Right forelimb (tissue), 1 donor: ENCODE measurements around the gene PNPLA2.

Experiments used
- DNase-seq: peaks from one replicate; pipeline ENCODE4 v3.0.0-alpha.2; 2018

PNPLA2 gene

GRCh38 chr11:832529-833113 lies 13.9 kb downstream of the PNPLA2 start, which contains the start of gene CD151:
Gene CD151, plus strand, starts transcription at chr11:832952. Its CDS starts 3,118 bp downstream, at chr11:836070.
- DNase-seq, result no peak

DNA sequence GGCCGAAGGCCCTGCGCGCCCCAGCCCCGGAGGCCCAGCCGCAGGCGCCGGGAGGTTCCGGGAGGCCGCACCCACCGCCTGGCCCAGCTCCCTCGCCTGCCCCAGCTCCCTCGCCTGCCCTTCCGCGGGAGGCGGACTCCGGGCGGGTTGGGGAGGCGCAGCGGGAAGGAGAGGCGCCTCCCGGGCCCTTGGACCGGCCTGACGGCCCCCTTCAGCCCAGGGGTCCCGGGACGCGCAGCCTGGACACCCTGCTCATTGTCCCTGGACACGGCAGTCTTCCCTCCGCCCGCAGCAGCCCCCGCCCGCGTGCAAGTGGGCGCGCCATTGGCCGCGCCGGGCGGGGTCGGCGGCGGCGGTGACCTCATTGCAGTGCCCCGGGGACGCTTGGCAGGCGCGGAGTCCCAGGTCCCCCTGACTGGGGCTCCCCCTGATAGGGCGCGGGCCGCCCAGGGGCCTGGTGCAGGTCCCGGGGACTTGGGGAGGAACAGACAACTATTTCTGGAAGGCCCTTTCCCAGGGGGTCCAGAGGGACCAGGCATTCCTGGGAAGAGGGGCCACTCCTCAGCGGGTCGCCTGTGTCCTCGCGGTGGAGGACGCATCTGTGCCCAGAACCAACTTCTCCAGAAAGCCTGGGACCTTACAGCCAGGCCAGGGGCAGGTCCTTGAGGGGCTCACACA lies 14.5 kb downstream of the PNPLA2 start:
- DNase-seq, result no peak

DNA sequence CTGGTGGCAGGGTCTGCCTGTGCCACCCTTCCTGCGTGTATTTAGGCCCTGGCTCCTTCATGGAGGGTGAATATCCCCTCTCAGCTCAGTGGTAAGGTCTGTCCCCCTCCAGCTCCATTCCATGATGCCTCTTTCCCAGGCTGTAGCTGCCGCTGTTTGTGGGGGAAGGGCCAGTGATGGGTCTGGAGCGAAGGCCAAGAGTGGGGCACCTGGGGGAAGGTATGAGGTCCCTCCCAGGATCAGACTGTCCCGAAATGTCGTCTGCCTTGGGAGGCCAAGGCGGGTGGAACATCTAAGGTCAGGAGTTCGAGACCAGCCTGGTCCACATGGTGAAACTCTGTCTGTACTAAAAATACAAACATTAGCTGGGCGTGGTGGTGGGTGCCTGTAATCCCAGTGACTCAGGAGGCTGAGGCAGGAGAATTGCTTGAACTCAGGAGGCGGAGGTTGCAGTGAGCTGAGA lies 15.2 kb downstream of the PNPLA2 start:
- no peak for DNase-seq

DNA sequence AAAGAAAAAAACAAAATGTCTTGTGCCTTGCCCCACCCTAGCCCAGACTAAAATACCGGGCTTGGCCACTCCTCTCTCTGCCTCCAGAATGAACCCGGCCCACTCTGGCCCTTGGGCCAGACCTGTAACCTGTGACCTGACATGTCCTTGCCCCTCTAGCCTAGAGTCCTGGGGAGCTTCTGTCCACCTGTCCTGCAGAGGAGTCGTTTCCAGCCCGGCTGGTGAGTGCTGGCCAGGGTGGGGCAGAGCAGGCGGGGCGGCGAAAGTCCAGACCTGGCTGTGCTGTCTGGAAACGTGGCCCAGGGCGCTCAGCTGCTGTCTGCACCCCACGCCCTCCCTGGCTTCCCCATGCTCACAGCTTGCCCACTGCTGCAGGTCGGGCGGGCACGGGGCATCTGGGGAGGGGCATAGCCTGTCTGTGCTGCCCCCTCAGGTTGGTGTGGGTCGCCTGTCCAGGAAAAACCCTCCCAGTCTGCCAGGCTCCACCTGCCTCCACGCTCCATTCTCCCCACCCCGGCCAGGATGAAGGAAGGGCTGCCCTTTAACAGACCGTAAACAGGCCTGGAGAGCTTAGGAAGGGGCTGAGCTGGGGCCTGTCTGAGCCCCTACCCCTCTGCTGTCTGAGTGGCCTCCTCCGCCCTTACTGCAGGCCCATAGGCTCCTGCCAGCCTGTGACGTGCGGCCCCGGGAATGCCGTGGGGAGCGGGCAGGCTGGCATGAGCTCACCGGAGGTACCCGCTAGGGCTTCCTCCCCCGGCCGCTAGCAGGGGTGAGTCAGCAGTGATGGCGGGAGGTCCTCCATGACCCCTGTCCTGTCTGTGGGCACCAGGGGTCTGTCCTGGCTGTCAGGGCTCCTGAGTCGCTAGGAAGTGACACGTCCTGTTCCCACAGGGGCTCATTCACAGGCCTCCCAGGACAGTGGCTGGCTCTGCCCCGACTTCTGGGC lies 15.9 kb downstream of the PNPLA2 start:
- no peak for DNase-seq

- DNase-seq, result no peak
These were observed 17.6 kb downstream of the PNPLA2 start for GRCh38 chr11:836274-836673.

DNA sequence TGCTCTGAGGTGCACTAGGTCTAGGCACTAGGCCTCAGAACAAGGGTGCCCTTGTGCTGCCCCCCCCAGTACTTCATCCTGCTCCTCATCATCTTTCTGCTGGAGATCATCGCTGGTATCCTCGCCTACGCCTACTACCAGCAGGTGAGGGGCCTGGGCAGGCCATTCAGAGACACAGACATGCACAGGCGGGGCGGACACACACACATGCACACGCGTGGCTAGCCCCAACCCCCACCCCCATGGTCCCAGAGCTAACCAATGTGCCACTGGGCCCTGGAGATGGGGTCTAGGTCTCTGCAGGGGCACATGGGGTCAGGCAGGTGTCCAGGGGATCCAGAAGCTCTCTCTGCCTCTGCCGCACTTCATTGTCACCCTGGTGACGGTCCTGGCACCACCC lies 18.0 kb downstream of the PNPLA2 start:
- DNase-seq, result no peak

DNA sequence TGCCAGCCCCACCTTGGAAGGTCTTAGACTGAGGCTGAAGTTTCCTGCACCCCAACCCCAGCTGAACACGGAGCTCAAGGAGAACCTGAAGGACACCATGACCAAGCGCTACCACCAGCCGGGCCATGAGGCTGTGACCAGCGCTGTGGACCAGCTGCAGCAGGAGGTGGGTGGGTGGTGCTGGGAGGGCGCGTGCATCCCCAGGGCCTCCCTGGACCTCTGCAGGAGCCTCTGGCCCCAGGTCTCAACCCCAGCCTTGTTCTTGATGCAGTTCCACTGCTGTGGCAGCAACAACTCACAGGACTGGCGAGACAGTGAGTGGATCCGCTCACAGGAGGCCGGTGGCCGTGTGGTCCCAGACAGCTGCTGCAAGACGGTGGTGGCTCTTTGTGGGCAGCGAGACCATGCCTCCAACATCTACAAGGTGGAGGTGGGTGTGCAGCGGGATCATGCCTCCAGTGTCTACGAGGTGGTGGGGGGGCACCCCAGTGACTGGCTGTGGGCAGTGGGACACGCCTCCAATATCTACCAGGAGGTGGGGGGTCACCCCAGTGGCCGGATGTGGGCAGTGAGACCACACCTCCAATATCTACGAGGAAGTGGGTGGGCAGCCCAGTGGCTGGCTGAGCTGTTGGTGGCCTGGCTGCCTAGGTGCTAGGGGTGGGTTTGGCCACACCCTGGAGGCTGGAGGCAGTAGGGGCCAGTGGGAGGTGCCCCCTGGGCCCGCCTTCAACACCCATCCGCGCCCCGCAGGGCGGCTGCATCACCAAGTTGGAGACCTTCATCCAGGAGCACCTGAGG lies 18.7 kb downstream of the PNPLA2 start:
- no peak for DNase-seq

DNA sequence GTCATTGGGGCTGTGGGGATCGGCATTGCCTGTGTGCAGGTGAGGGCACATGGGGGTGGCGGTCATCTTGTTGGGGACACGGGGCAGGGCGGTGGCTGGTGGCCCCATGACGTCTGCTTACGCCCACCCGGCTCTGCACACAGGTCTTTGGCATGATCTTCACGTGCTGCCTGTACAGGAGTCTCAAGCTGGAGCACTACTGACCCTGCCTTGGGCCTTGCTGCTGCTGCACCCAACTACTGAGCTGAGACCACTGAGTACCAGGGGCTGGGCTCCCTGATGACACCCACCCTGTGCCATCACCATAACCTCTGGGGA lies 19.2 kb downstream of the PNPLA2 start:
- no peak for DNase-seq

GRCh38 chr11:838441-839279 lies 19.9 kb downstream of the PNPLA2 start:
- DNase-seq, result no peak

- DNase-seq, result no peak
These were observed 20.5 kb downstream of the PNPLA2 start for GRCh38 chr11:839280-839623.

DNA sequence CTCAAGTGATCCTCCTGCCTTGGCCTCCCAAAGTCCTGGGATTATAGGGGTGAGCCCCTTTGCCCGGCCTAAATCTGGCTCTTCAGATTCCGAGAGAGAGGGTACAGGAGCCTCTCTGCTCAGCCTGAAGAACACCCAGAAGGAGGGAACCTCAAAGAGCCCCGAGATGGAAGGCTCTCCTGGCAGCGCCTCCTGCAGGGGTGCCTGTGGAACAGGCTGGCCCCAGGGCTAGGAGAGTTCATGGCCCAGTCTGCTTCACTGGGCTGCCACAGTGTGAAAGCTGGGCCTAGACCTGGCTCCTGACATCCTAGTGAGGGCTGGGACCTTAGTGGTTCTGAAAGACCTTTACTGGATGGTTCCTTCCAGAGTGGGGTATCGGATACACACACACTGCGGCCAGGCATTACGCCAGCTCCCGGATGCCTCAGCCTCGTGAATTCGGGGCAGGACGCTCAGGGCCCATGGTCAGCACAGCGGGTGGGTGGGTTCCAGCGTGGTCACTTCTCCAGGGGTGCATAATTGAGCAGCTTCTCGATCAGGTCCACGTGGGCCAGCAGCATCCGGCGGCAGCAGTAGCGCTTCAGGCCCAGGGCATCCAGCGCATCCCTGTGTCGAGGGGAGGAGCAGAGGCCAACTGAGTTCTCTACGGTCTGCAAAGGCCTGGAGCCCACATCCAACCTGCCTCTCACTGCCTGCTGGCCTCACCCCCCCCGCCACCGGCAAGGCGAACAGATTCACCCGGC lies 21.3 kb downstream of the PNPLA2 start:
- DNase-seq, result no peak

GRCh38 chr11:841981-842369 lies 23.3 kb downstream of the PNPLA2 start:
- no peak for DNase-seq

DNA sequence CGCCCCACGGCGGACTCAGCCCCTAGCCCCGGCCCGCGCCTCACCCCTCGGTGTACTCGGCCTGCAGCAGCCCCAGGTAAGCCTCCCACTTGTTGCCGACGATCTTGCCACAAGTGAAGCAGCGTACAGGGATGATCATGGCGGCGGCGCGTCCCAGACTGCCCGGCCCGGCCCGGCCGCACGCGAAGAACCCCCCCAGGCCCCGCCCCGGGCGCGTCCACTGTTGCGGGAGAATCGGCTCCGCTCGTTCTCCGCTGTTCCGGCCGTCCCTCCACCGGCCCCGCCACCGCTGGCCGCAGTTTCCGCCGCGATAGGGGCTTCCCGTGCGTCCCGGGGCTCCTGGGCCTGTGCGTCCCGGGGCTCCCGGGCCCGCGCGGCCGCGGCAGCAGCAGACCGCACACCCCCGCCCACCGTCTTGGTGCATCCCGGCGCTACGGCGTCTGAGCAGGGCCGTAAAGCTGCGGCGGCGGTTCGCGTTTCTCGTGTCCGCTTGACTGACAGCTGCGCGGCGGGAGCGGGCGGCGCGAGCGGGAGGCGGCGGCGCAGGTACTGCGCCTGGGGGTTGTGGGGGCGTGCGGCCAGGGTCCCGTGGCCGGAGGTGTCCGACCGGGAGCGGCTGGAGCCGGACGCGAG lies 23.8 kb downstream of the PNPLA2 start, which contains the start of the genes POLR2L and TSPAN4:
POLR2L (minus strand) TSS at position 160 of the 633 bp plus-strand sequence; CDS start at position 139, 21 bp downstream.
TSPAN4 (plus strand) TSS at position 483 of the 633 bp plus-strand sequence. CDS start 7,453 bp downstream, outside the sequence.
- peak; percentile 93 for DNase-seq

GRCh38 chr11:843086-843734 lies 24.5 kb downstream of the PNPLA2 start:
- DNase-seq, result no peak

GRCh38 chr11:843818-844692 lies 25.3 kb downstream of the PNPLA2 start:
- peak; percentile 87 for DNase-seq

DNA sequence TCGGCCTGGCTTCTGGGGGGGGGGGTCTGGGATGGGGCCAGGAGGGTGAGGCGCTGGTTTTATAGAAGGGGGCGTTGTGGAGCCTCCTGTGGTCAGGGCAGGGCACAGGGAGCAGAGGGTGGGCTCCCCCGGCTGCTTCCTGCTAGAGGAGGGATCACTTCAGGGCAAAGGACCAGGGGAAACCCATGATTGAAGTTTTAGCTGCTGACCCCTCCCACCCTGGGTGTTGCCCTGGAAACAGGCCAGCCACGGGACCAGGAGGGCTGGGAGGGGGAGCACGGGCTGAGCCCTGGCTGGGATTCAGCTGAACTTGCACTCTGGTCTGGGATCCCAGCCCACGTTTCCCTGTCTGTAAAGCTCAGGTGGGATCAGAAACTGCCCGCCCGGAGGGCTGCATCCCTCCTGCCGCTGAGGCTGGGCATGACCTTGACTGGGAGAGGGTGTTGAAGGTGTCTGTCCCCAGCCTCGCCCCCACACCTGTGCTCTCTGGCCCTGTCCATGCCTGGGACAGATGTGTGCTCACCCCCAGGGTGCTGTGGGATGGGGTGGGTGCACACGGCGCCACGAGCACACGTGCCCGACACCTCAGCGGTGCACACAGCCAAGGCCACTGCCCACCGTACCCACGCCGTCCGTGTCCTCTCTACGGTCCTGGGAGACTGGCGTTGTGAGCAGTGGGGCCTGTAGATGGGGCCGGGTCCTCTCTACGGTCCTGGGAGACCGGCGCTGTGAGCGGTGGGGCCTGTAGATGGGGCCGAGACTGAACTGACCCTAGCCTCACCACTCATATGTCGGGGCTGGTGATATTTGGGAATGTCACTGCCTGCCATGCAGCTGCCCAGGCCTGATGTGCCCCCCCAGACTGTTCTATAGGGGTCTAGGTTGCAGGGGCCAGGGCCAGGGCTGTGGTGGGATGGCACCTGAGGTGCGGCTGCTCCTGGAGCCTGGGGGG lies 26.3 kb downstream of the PNPLA2 start:
- DNase-seq, result peak; percentile 96

GRCh38 chr11:845872-846495 lies 27.3 kb downstream of the PNPLA2 start:
- DNase-seq, result no peak
